HepG2 (cell line): Measurements from ENCODE around the gene NRIP2. TPM values are rescaled to one million over a fixed set of nuclear protein-coding genes. Genes with fewer than 3 reads are reported as not detected.

Experiments used
- HIVEP1 ChIP-seq: sonication (generic); formaldehyde crosslinking; IDR thresholded peaks from 2 replicates; pipeline ENCODE4 v1.4.0; 2020; ENCODE audit warnings: mild to moderate bottlenecking, missing genetic modification reagents
- NCOA1 ChIP-seq: sonication (generic); formaldehyde crosslinking; IDR thresholded peaks from 2 replicates; pipeline ENCODE4 v1.9.0; 2021; ENCODE audit warnings: missing genetic modification reagents
- NFKB2 ChIP-seq: sonication (generic); formaldehyde crosslinking; IDR thresholded peaks from 2 replicates; pipeline ENCODE4 v1.4.0; 2020; ENCODE audit warnings: missing genetic modification reagents, borderline replicate concordance
- POLR2A ChIP-seq, 2 experiments: IDR thresholded peaks; 2 replicates each; pipeline ENCODE4 v1.6.1; 2011; ENCODE audit warnings: low read depth in 2 of 2, low read length in 2 of 2, mild to moderate bottlenecking in 1 of 2, moderate library complexity in 1 of 2; ENCODE audit not compliant: insufficient read depth in 1 of 2
- PRDM15 ChIP-seq: sonication (generic); formaldehyde crosslinking; IDR thresholded peaks from 2 replicates; pipeline ENCODE4 v1.4.0; 2020; ENCODE audit warnings: missing genetic modification reagents
- ZNF275 ChIP-seq: sonication (generic); formaldehyde crosslinking; IDR thresholded peaks from 2 replicates; pipeline ENCODE4 v1.8.0; 2022; ENCODE audit warnings: missing genetic modification reagents, mild to moderate bottlenecking, inconsistent platforms, borderline replicate concordance
- ZNF407 ChIP-seq: sonication (generic); formaldehyde crosslinking; IDR thresholded peaks from one replicate; pipeline ENCODE4 v1.5.1; 2020; ENCODE audit warnings: mild to moderate bottlenecking, missing genetic modification reagents; ENCODE audit errors: not compliant biosample characterization
- ZNF704 ChIP-seq: sonication (generic); formaldehyde crosslinking; IDR thresholded peaks from 2 replicates; pipeline ENCODE4 v1.8.1; 2023; ENCODE audit warnings: mild to moderate bottlenecking, inconsistent platforms, moderate library complexity, missing genetic modification reagents, borderline replicate concordance
- ZSCAN5A ChIP-seq: sonication (generic); formaldehyde crosslinking; IDR thresholded peaks from 2 replicates; pipeline ENCODE4 v1.8.0; 2022; ENCODE audit warnings: mild to moderate bottlenecking, missing genetic modification reagents, borderline replicate concordance
- ZSCAN9 ChIP-seq: IDR thresholded peaks from 2 replicates; pipeline ENCODE4 v1.6.1; 2016; ENCODE audit warnings: borderline replicate concordance
- polyA plus RNA-seq, 8 experiments: library from polyadenylated mRNA; depleted of rRNA in 3 of 8; stranded (reverse) in 7 of 8; unstranded in 1 of 8; fragments of >200 nt; fragmentation: Illumina TruSeq in 4 of 8; extraction: Trizol in 4 of 8; gene quantifications; 2 replicates each; pipeline versions ENCODE4 v1.2.1 to v1.2.3, GENCODE V29; 2011 to 2016; ENCODE audit warnings: low read depth in 4 of 8, missing spikeins in 1 of 8, mixed read lengths in 1 of 8; ENCODE audit not compliant: insufficient read depth in 1 of 8
- total RNA-seq, 5 experiments: library from RNA; depleted of rRNA; stranded (reverse); fragments of >200 nt; fragmentation: Illumina TruSeq; extraction: Trizol; gene quantifications; 2 replicates each; pipeline ENCODE4 v1.2.3, GENCODE V29; 2016; ENCODE audit warnings: low read depth in 1 of 5

The NRIP2 gene
- total and polyA plus RNA-seq, 2 of the 13 experiments (the other 11 are each of a cell fraction or from before 2014, with no cell fraction given) = not detected

- TF ChIP-seq ZNF407 (no peak), PRDM15 (no peak), POLR2A (IDR thresholded peaks at IDR 0.05; ENCODE audit: insufficient read depth in 1 of 2, low read depth in 2 of 2, low read length in 2 of 2) (peak; percentile 37 to 92; a peak in 2 of 4 replicates), ZNF275 (CRISPR knock-in tag) (peak; percentile 37; the same call in 1 of the 2 replicates), NCOA1 (CRISPR knock-in tag) (no peak), HIVEP1 (CRISPR knock-in tag) (no peak), ZNF704 (0 out of 2 replicates have a peak, but pooled peaks have one; percentile 36), ZSCAN9 (CRISPR knock-in tag) (peak; percentile 74), ZSCAN5A (CRISPR knock-in tag) (no peak), NFKB2 (CRISPR knock-in tag) (peak; percentile 65; the same call in 1 of the 2 replicates)
These were observed 40.0 kb downstream of the NRIP2 start, which contains the start of gene FKBP4 (continued) for GRCh38 chr12:2794736-2795289.
